NCI-H446 (cell line): ENCODE results near the gene CENPH.
"Not testable (repeated sequence)": the region's sequence is repeated elsewhere in the genome, so short reads cannot be mapped to it uniquely, and the experiment has no call there.

Experiments
- DNase-seq, 2 experiments: peaks; one replicate each; lab custom pipeline; 2025; lab: John Stamatoyannopoulos, UW

Gene CENPH

GRCh38 chr5:69189162-69190086, at the start of gene CENPH:
Gene CENPH, plus strand, starts transcription at chr5:69189583. Its CDS starts 52 bp downstream, at chr5:69189635.
- DNase-seq: peak; percentile 83 to 91

GRCh38 chr5:69140239-69140638, 49.1 kb upstream of the CENPH start:
- DNase-seq: not testable (repeated sequence)

GRCh38 chr5:69140827-69141226, 48.6 kb upstream of the CENPH start:
- no peak for DNase-seq

GRCh38 chr5:69148576-69148975, 40.8 kb upstream of the CENPH start:
- not testable (repeated sequence) for DNase-seq

- no peak for DNase-seq
Observed at GRCh38 chr5:69148981-69149675, 40.3 kb upstream of the CENPH start.

- no peak for DNase-seq
Observed at GRCh38 chr5:69149676-69150010, 39.7 kb upstream of the CENPH start.

- no peak for DNase-seq
Observed at GRCh38 chr5:69152731-69153130, 36.7 kb upstream of the CENPH start.

GRCh38 chr5:69156456-69156855, 32.9 kb upstream of the CENPH start:
- DNase-seq: no peak

- no peak for DNase-seq
Observed at GRCh38 chr5:69158039-69158438, 31.3 kb upstream of the CENPH start.

GRCh38 chr5:69160651-69161050, 28.7 kb upstream of the CENPH start:
- no peak for DNase-seq

- peak; percentile 94 to 98 for DNase-seq
Observed at GRCh38 chr5:69166686-69167492, 22.5 kb upstream of the CENPH start, which contains the start of gene CCNB1. Gene CCNB1, plus strand, starts transcription at chr5:69167150. Its CDS starts 113 bp downstream, at chr5:69167263.

- peak in 1 of 2 experiments; percentile 14 for DNase-seq
Observed at GRCh38 chr5:69167493-69167855, 21.9 kb upstream of the CENPH start.

GRCh38 chr5:69167929-69168328, 21.5 kb upstream of the CENPH start:
- no peak for DNase-seq

GRCh38 chr5:69170495-69170894, 18.9 kb upstream of the CENPH start:
- no peak for DNase-seq

- no peak for DNase-seq
Observed at GRCh38 chr5:69170969-69171368, 18.4 kb upstream of the CENPH start.

- DNase-seq: not testable (repeated sequence)
Observed at GRCh38 chr5:69181659-69182293, 7.6 kb upstream of the CENPH start.

GRCh38 chr5:69184621-69185020, 4.8 kb upstream of the CENPH start:
- DNase-seq: no peak

GRCh38 chr5:69187342-69187741, 2.0 kb upstream of the CENPH start:
- DNase-seq: no peak

GRCh38 chr5:69188811-69189161, 597 bp upstream of the CENPH start:
- DNase-seq: no peak

- no peak for DNase-seq
Observed at GRCh38 chr5:69202497-69202896, 13.1 kb downstream of the CENPH start.

GRCh38 chr5:69206528-69207190, 17.3 kb downstream of the CENPH start:
- DNase-seq: no peak
